Activated naive CD8-positive, alpha-beta T cell treated with anti-CD3 and anti-CD28 coated beads, Interleukin-2, amount 50 U/mL, for 24 hours (primary cell): ENCODE results near the gene ABCC1.
"Not testable (repeated sequence)": the region's sequence is repeated elsewhere in the genome, so short reads cannot be mapped to it uniquely, and the experiment has no call there.

Experiments
- ATAC-seq: fragments of 150-1000 bp; cut with Tn5 transposase; one replicate; pipeline ENCODE4 v1.10.0; 2021
- DNase-seq: peaks from one replicate; pipeline ENCODE4 v3.0.0; 2021
- H3K27ac Mint-ChIP-seq: one replicate; pipeline ENCODE4 v1.8.0; 2021; ENCODE audit warnings: mild to moderate bottlenecking, mixed read lengths
- H3K27me3 Mint-ChIP-seq: one replicate; pipeline ENCODE4 v1.8.0; 2021; ENCODE audit warnings: mixed read lengths
- H3K36me3 Mint-ChIP-seq: one replicate; pipeline ENCODE4 v1.8.0; 2021; ENCODE audit warnings: low read depth, mixed read lengths
- H3K4me1 Mint-ChIP-seq: one replicate; pipeline ENCODE4 v1.8.0; 2021; ENCODE audit warnings: mixed read lengths
- H3K4me3 Mint-ChIP-seq: one replicate; pipeline ENCODE4 v1.8.0; 2021; ENCODE audit warnings: mild to moderate bottlenecking, moderate library complexity, mixed read lengths
- H3K9me3 Mint-ChIP-seq: one replicate; pipeline ENCODE4 v1.8.0; 2021; ENCODE audit warnings: mixed read lengths

ABCC1 gene

DNA sequence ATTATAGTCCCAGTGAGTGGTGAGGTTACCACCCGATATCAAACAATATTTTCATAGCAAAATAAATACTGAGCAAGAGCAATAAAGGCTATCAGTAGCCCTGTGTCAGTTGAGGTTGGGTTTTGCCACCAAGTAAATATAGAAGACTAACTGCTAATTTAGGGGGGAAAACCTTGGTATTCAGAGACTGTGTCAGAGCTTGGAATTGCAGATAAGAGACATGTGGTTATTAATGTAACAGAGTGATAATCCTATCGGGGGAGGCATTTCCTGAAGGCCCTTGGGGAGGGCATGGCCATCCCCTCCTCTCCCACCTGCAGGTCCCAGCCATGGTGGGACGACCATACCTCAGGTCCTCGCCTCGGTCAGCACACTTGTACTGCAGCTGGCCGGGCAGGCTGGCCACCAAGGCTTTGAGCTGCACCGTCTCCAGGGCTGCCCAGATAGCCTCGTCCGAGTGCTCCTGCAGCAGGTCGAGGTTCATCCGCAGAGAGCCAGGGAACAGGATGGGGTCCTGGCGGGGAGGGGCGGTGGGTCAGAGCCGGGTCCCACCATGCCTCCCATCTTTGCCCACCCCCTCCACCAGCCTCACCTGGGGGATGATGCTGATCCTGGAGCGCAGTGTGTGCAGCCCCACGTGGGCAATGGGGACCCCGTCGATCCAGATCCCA lies 205.0 kb downstream of the ABCC1 start:
- H3K4me1 Mint-ChIP-seq = peaks cover 2% of the 10 kb centered on the region
- H3K9me3 Mint-ChIP-seq = peaks cover 7% of the 10 kb centered on the region
- DNase-seq (no peak), ATAC-seq (no peak)
- H3K27me3 Mint-ChIP-seq = peaks cover 3% of the 10 kb centered on the region
- H3K27ac Mint-ChIP-seq = no peak overlapping the region
- no peaks in the 10 kb centered on the region for H3K36me3 Mint-ChIP-seq
- H3K4me3 Mint-ChIP-seq = no peak overlapping the region

DNA sequence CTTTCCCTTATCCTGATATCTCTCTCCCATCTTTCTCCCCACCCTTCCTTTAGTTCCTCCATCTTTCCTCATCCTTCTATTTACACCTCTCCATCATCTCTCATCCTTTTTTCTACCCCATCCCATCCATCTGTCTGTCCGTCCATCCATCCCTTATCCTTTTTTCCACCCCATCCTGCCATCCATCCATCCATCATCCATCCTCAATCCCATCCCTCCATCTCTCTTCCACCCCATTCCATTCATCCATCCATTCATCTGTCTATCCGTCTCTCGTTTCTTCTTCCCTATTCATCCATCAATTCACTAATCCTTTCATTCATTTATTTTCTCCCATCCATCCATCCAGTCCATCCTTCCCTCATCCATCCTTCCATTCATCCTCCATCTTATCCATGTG lies 205.8 kb downstream of the ABCC1 start:
- ATAC-seq (no peak), DNase-seq (no peak)
- Mint-ChIP-seq H3K4me3 (no peak overlapping the region), H3K4me1 (peaks cover 2% of the 10 kb centered on the region), H3K9me3 (peaks cover 11% of the 10 kb centered on the region), H3K36me3 (no peaks in the 10 kb centered on the region), H3K27ac (no peak overlapping the region), H3K27me3 (peaks cover 3% of the 10 kb centered on the region)

GRCh38 chr16:16157166-16157565 lies 207.8 kb downstream of the ABCC1 start:
- Mint-ChIP-seq H3K9me3 (peaks cover 11% of the 10 kb centered on the region), H3K27me3 (peaks cover 6% of the 10 kb centered on the region), H3K4me1 (no peaks in the 10 kb centered on the region), H3K27ac (no peak overlapping the region), H3K4me3 (no peak overlapping the region), H3K36me3 (no peaks in the 10 kb centered on the region)
- no peak for DNase-seq
- no peak for ATAC-seq

DNA sequence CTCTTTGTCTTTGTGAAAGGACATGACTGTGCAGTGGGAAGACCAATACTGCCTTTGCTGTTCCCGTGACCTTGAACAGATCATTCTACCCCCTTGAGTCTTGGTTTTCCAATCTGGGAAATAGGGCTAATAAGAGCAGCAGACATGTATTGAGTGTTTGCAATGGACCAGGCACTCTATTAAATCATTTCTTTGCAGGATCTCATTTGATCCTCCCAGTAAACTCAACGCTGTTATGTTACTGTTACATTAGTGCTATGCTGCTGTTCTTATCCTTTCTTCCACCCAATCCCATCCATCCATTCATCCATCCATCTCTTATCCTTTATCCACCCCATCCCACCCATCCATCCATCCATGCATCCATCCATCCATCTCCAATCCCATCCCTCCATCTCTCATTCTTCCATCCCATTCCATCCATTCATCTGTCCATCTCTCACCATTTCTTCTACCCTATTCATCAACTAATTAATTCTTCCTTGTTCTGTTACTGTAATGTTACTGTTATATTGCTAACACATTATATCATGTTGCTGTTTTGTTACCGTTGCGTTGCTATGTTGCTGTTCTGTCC lies 208.8 kb downstream of the ABCC1 start:
- Mint-ChIP-seq H3K27ac (no peak overlapping the region), H3K27me3 (peaks cover 6% of the 10 kb centered on the region), H3K9me3 (peaks cover 11% of the 10 kb centered on the region), H3K36me3 (no peaks in the 10 kb centered on the region), H3K4me1 (no peaks in the 10 kb centered on the region), H3K4me3 (no peak overlapping the region)
- ATAC-seq (no peak), DNase-seq (no peak)

DNA sequence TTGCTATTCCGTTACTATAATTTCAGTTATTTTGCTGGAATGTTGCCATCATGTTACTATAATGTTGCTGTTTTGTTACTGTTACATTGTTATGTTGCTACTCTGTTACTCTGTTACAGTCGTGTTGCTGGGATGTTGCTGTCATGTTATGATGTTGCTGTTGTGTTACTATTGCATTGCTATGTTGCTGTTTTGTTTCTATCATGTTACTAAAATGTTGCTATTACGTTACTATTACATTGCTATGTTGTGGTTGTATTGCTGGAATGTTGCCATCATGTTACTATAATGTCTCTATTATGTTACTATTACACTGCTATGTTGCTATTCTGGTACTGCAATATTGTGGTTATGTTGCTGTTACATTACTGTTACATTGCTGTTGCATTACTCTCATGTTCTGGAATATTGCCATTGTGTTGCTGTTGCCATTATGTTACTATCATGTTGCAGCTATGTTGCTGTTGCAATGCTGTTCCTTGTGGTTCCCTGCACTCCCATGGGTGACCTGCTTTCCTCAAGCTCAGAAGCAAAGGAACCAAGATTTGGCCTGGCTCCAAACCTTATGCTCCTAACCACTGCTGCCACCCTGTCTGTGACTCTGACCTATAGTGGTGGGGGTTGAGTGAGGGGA lies 209.4 kb downstream of the ABCC1 start:
- Mint-ChIP-seq H3K27ac (no peak overlapping the region), H3K4me3 (no peak overlapping the region), H3K27me3 (peaks cover 8% of the 10 kb centered on the region), H3K4me1 (no peaks in the 10 kb centered on the region), H3K9me3 (peaks cover 11% of the 10 kb centered on the region), H3K36me3 (no peaks in the 10 kb centered on the region)
- no peak for ATAC-seq
- no peak for DNase-seq

DNA sequence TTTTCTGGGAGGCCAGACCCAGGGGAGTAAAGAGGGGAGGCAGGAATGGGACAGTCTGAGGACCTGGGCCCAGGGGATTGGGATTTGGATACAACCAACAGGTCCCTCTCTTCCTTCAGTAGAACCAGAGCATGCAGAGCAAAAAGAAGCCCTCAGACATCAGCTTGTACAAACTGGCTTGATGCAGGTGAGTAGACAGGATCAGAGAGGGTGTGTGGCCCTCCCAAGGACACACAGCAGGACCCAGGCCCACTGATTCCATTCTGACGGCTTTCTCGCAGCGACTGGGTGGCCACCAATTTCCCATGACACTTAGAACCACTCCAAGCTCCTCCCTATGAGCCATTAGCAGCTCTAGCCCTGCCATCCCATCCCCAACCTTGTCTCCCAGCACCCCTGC lies 210.2 kb downstream of the ABCC1 start:
- Mint-ChIP-seq H3K4me3 (no peak overlapping the region), H3K27ac (no peak overlapping the region), H3K4me1 (no peaks in the 10 kb centered on the region), H3K27me3 (peaks cover 8% of the 10 kb centered on the region), H3K9me3 (peaks cover 11% of the 10 kb centered on the region), H3K36me3 (no peaks in the 10 kb centered on the region)
- DNase-seq (no peak), ATAC-seq (no peak)

DNA sequence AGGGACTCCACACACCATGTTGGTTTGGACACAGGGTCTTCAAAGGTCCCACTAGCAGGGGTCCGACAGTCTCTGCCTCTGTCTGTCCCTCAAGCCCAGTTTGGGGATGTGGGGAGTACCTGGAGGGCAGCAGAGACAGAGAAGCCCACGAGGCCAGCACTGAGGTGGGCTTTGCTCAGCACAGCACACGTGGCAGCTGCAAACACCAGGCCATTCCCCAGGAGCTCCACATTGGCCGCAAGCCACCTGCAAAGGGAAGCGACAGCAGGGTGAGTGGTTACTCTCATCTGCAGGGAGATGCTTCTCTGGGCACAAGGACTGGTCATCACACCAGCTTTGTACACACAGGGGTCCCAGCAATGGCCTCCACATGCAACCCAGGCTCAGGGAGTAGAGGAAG lies 211.9 kb downstream of the ABCC1 start:
- H3K9me3 Mint-ChIP-seq = peaks cover 11% of the 10 kb centered on the region
- no peaks in the 10 kb centered on the region for H3K4me1 Mint-ChIP-seq
- H3K36me3 Mint-ChIP-seq = no peaks in the 10 kb centered on the region
- no peak for DNase-seq
- ATAC-seq = no peak
- peaks cover 5% of the 10 kb centered on the region for H3K27me3 Mint-ChIP-seq
- H3K4me3 Mint-ChIP-seq = no peak overlapping the region
- no peak overlapping the region for H3K27ac Mint-ChIP-seq

GRCh38 chr16:16161840-16162239 lies 212.4 kb downstream of the ABCC1 start:
- H3K4me3 Mint-ChIP-seq, H3K4me1 Mint-ChIP-seq, H3K36me3 Mint-ChIP-seq, H3K27me3 Mint-ChIP-seq, DNase-seq, ATAC-seq, H3K27ac Mint-ChIP-seq: not testable (repeated sequence)
- peaks cover 11% of the 10 kb centered on the region for H3K9me3 Mint-ChIP-seq

GRCh38 chr16:16162591-16162990 lies 213.2 kb downstream of the ABCC1 start:
- ATAC-seq (peak; percentile 40), DNase-seq (no peak)
- H3K9me3 Mint-ChIP-seq = peaks cover 11% of the 10 kb centered on the region
- no peaks in the 10 kb centered on the region for H3K4me1 Mint-ChIP-seq
- H3K27ac Mint-ChIP-seq = no peak overlapping the region
- H3K4me3 Mint-ChIP-seq = no peak overlapping the region
- H3K27me3 Mint-ChIP-seq = peaks cover 5% of the 10 kb centered on the region
- H3K36me3 Mint-ChIP-seq = no peaks in the 10 kb centered on the region

DNA sequence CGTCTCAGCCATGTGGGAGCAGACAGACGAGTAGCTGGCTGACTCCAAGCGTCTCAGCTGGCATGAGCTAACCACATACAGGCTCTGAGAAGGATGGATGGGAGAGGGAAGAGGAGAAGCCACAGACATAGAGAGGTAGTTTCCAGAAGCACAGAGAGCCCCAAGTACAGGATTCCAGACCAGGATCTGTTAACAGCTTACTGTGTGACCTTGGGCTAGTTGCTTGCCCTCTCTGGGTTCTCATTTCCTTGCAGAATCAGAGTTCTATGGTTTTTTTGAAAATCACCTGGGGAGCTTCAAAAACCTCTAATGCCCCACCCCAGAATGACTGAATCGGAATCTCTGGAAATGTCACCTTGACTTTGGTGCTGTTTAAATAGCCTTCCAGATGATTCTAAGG lies 213.7 kb downstream of the ABCC1 start:
- Mint-ChIP-seq H3K36me3 (no peaks in the 10 kb centered on the region), H3K9me3 (peaks cover 11% of the 10 kb centered on the region), H3K27me3 (peaks cover 5% of the 10 kb centered on the region), H3K4me3 (no peak overlapping the region), H3K27ac (no peak overlapping the region), H3K4me1 (no peaks in the 10 kb centered on the region)
- ATAC-seq = no peak
- DNase-seq = no peak

- DNase-seq (no peak), ATAC-seq (no peak)
- Mint-ChIP-seq H3K27me3 (peaks cover 6% of the 10 kb centered on the region), H3K36me3 (no peaks in the 10 kb centered on the region), H3K4me3 (no peak overlapping the region), H3K4me1 (no peaks in the 10 kb centered on the region), H3K9me3 (peaks cover 7% of the 10 kb centered on the region), H3K27ac (no peak overlapping the region)
Observed at GRCh38 chr16:16163571-16163970, 214.2 kb downstream of the ABCC1 start.

DNA sequence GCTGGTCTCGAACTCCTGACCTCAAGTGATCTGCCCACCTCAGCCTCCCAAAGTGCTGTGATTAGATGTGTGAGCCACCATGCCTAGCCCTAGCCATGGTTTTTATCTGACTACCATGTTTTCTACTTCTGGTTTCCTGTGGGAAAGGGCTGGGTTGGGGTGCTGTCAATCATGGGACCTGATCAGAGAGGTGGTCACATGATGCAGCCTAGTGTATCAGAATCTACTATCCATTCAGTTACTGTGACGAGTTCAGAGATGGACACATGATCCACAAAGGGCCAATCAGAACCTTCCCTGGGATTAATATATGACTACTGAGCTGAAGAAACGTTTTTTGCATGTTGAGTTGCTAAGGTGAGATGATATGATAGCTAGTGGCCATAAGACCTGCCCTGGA lies 214.8 kb downstream of the ABCC1 start:
- Mint-ChIP-seq H3K27ac (no peak overlapping the region), H3K36me3 (no peaks in the 10 kb centered on the region), H3K4me3 (no peak overlapping the region), H3K9me3 (peaks cover 4% of the 10 kb centered on the region), H3K4me1 (no peaks in the 10 kb centered on the region), H3K27me3 (peaks cover 7% of the 10 kb centered on the region)
- DNase-seq = no peak
- ATAC-seq = no peak

GRCh38 chr16:16166085-16166484 lies 216.7 kb downstream of the ABCC1 start:
- Mint-ChIP-seq H3K4me3 (no peak overlapping the region), H3K9me3 (no peaks in the 10 kb centered on the region), H3K4me1 (no peaks in the 10 kb centered on the region), H3K36me3 (no peaks in the 10 kb centered on the region), H3K27me3 (peaks cover 7% of the 10 kb centered on the region), H3K27ac (no peak overlapping the region)
- ATAC-seq (no peak), DNase-seq (no peak)

GRCh38 chr16:16166949-16167348 lies 217.5 kb downstream of the ABCC1 start:
- H3K4me3 Mint-ChIP-seq = no peak overlapping the region
- H3K4me1 Mint-ChIP-seq = no peaks in the 10 kb centered on the region
- ATAC-seq (no peak), DNase-seq (no peak)
- peaks cover 4% of the 10 kb centered on the region for H3K27me3 Mint-ChIP-seq
- no peaks in the 10 kb centered on the region for H3K9me3 Mint-ChIP-seq
- no peaks in the 10 kb centered on the region for H3K36me3 Mint-ChIP-seq
- no peak overlapping the region for H3K27ac Mint-ChIP-seq

GRCh38 chr16:16167927-16168326 lies 218.5 kb downstream of the ABCC1 start:
- Mint-ChIP-seq H3K4me1 (no peaks in the 10 kb centered on the region), H3K4me3 (no peak overlapping the region), H3K9me3 (no peaks in the 10 kb centered on the region), H3K27ac (no peak overlapping the region), H3K27me3 (peaks cover 4% of the 10 kb centered on the region), H3K36me3 (no peaks in the 10 kb centered on the region)
- DNase-seq (no peak), ATAC-seq (no peak)
